ENCODE measurements around the gene ACAP3. TPM values are rescaled to one million over a fixed set of nuclear protein-coding genes. Genes with fewer than 3 reads are reported as not detected.
A peak's percentile ranks its signal among the peaks of the same experiment; 100 is the strongest.

Gene ACAP3
- total RNA-seq, 1 experiment from 2014 or later = 17.5 TPM

DNA sequence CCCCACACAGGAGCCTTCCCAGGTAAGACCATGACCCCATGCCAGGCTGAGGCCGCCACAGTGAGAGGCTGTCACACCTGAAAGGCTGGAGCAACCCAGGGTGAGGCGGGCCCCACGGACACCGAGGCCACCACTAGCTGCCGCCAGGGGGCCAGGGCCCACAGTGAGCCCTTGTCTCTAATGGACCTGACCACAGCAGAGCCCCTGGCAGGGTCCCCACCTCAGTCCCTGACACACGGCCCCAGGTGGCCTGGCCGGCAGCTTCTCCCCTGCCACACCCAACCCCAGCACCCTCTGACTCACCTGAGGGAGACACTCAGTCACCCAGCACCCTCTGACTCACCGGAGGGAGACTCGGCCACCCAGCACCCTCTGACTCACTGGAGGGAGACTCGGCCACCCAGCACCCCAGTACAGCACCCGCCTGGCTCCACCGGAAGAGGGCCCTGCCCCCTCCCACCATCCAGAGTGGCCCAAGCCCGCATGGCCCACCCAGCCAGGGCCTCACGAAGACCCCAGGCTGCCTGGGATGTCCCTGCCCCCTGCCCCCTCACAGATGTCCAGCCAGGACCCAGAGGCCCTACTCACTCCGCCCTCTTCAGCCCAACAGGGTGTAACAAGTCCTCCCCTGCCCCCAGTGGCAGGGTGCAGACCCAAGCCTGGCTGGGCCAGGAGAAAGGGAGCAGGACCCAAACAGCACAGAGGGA is 37.1 kb upstream of the ACAP3 start:
- peak; percentile 93 for DNase-seq (ENCODE audit: low read depth)

- DNase-seq (ENCODE audit: low read depth) = no peak
These were observed 36.2 kb upstream of the ACAP3 start for GRCh38 chr1:1343811-1344421.

- no peak for DNase-seq (ENCODE audit: low read depth)
These were observed 34.9 kb upstream of the ACAP3 start for GRCh38 chr1:1342584-1343115.

- DNase-seq (ENCODE audit: low read depth) = no peak
These were observed 34.4 kb upstream of the ACAP3 start for GRCh38 chr1:1342061-1342562.

DNA sequence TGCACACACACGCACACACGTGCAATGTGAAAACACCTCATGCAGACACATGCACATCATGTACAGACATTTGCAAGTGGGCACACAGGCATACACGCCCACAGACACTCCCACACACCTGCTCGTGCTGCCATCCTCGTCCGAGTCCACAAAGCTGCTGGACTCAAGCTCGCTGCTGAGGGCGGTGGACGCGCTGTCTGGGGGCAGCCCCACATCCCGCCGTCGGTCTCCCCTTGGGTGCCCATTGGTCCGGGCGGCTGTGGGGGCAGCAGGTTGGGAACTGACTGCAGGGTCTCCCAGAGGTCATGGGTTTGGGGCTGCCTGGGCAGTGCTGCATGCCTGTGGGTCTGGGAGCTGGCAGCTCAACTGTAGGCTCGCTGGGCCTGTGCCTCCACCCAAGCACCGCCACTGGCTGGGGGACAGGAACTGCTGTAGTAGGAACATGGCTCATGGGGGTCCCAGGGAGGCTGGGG is 33.9 kb upstream of the ACAP3 start:
- DNase-seq (ENCODE audit: low read depth) = no peak

- DNase-seq (ENCODE audit: low read depth) = no peak
These were observed 33.2 kb upstream of the ACAP3 start for GRCh38 chr1:1340791-1341548.

DNA sequence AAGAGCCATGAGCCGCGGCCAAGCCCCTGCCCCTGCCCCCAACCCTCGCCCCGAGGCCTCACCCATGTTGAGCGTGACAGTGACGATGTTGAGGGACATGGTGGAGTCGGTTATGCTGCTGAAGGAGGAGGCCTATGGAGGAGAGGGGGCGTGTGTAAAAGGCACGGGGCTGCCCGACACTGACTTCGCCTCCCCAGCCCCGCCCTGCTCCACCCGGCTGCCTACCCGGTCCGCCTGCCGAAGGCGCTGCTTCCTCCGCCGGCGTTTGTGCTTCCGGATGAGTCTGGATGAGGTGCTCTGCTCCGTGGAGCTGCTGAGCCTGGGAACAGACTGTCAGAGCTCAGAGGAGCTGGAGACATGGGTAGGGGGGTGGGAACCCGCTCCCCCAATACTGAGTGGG is 32.5 kb upstream of the ACAP3 start:
- DNase-seq (ENCODE audit: low read depth) = no peak

DNA sequence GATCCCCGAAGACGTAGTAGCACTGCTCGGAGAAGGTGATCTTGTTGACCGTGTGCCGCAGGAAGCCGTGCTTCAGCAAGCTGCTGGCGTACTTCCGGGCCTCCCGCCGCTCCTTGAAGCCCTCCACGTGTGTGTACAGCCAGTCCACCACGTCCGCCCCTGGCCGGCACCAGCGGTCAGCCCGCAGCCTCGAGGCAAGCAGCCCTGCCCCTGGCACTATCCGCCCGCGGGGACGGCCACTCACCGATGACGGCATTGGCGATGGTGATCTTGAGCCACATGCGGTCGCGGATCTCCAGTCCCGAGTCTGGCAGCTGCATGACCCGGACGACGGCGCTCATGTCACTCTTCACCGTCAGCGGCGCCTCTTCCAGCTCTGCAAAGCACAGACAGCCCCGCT is 30.5 kb upstream of the ACAP3 start:
- DNase-seq (ENCODE audit: low read depth) = no peak

DNA sequence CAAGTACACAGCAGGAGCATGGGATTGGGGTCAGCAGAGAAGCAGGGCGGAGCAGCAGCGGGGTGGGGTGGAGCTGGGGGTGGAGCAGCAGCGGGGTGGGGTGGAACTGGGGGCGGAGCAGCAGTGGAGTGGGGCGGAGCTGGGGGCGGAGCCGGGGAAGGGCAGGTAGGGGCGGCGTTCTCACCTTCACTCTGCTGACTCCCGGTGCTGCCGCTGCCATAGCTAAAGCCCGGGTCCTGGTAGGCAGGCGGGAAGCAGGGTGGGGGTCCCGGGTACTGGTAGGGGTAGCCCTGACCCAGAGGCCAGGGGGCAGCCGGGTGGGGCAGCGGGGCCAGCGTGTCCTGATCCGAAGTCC is 30.0 kb upstream of the ACAP3 start:
- DNase-seq (ENCODE audit: low read depth) = no peak

GRCh38 chr1:1336931-1337792 is 29.4 kb upstream of the ACAP3 start:
- DNase-seq (ENCODE audit: low read depth) = no peak

DNA sequence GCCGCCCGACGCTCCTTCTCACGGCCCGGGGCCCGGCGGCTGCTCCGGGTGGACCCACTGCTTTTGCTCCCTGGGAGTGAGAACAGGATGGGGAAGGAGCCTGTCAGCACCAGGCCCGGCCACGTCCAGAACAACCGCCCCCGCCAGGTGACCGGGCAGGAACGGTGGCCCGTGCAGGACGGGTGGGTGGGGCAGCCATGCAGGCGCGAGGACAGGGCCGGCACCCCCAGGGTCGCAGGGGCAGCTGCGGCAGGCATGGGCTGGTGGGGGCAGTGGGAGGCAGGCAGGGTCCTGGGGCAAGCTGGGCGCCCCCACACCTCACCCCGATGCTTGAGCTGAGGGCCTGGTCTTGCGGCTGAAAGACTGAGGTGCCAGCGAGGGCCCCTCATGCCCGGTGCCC is 28.7 kb upstream of the ACAP3 start:
- no peak for DNase-seq (ENCODE audit: low read depth)

DNA sequence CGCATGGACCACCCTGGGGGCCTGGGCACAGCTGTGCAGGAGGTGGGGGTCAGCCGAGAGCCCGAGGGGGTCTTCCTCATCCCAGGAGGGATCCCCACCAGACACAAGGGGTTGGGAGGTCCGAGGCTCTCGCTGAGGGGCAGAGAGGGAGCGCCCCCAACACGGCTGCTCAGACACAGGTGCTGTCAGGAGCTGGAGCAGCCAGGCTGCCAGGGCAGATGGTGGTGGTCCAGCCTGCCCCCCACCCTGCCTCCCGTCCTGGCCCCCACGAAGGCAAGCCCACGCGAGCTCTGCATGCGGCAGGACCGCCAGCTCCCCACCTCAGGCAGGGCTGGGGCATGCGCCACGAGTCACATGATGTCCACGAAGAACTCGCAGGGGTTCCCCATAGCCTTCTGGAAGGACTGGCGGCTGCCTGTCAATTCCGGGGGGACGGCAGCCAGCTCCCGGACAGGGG is 28.1 kb upstream of the ACAP3 start:
- no peak for DNase-seq (ENCODE audit: low read depth)

GRCh38 chr1:1335283-1335682 is 27.6 kb upstream of the ACAP3 start:
- no peak for DNase-seq (ENCODE audit: low read depth)

- no peak for DNase-seq (ENCODE audit: low read depth)
These were observed 27.1 kb upstream of the ACAP3 start for GRCh38 chr1:1334835-1335234.

- no peak for DNase-seq (ENCODE audit: low read depth)
These were observed 26.0 kb upstream of the ACAP3 start for GRCh38 chr1:1333551-1334241.

DNA sequence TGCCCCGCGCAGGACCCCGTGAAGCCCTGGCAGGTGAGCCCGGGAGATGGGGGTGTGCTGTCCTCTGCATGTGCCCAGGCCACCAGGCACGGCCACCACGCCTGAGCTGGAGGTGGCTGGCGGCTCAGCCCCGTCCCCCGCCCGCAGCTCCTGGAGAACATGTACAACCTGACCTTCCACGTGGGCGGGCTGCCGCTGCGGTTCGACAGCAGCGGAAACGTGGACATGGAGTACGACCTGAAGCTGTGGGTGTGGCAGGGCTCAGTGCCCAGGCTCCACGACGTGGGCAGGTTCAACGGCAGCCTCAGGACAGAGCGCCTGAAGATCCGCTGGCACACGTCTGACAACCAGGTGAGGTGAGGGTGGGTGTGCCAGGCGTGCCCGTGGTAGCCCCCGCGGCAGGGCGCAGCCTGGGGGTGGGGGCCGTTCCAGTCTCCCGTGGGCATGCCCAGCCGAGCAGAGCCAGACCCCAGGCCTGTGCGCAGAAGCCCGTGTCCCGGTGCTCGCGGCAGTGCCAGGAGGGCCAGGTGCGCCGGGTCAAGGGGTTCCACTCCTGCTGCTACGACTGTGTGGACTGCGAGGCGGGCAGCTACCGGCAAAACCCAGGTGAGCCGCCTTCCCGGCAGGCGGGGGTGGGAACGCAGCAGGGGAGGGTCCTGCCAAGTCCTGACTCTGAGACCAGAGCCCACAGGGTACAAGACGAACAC is 25.2 kb upstream of the ACAP3 start:
- peak; percentile 47 for DNase-seq (ENCODE audit: low read depth)

DNA sequence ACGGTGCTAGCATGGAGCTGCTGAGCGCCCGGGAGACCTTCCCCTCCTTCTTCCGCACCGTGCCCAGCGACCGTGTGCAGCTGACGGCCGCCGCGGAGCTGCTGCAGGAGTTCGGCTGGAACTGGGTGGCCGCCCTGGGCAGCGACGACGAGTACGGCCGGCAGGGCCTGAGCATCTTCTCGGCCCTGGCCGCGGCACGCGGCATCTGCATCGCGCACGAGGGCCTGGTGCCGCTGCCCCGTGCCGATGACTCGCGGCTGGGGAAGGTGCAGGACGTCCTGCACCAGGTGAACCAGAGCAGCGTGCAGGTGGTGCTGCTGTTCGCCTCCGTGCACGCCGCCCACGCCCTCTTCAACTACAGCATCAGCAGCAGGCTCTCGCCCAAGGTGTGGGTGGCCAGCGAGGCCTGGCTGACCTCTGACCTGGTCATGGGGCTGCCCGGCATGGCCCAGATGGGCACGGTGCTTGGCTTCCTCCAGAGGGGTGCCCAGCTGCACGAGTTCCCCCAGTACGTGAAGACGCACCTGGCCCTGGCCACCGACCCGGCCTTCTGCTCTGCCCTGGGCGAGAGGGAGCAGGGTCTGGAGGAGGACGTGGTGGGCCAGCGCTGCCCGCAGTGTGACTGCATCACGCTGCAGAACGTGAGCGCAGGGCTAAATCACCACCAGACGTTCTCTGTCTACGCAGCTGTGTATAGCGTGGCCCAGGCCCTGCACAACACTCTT is 24.5 kb upstream of the ACAP3 start:
- DNase-seq (ENCODE audit: low read depth) = no peak

- no peak for DNase-seq (ENCODE audit: low read depth)
These were observed 23.6 kb upstream of the ACAP3 start, which contains the start of gene TAS1R3 for GRCh38 chr1:1331068-1331965. Gene TAS1R3 (plus strand): TSS chr1:1331280. CDS start chr1:1331346, 66 bp downstream.

Measured in Daoy (cell line).